PFSK-1 (cell line): ENCODE measurements around the gene ZNF746.

ENCODE experiments used
- FOXP2 ChIP-seq: optimal IDR thresholded peaks from 2 replicates; pipeline ENCODE3; 2011; ENCODE audit warnings: borderline replicate concordance, control low read depth, inconsistent platforms; ENCODE audit not compliant: insufficient read depth; ENCODE audit errors: extremely low read length, extremely low read depth
- POLR2AphosphoS5 ChIP-seq: IDR thresholded peaks from 2 replicates; pipeline ENCODE4 v1.6.1; 2012; ENCODE audit warnings: low read depth, mild to moderate bottlenecking, control low read depth, low read length, moderate library complexity
- REST ChIP-seq, 2 experiments: IDR thresholded peaks; 2 replicates each; pipeline versions ENCODE4 v1.6.1 to v1.8.0; 2011 to 2012; ENCODE audit warnings: low read depth in 2 of 2, low read length in 2 of 2, control low read depth in 1 of 2, inconsistent platforms in 1 of 2, mild to moderate bottlenecking in 1 of 2, moderate library complexity in 1 of 2; ENCODE audit not compliant: insufficient read depth in 1 of 2
- SIN3A ChIP-seq: IDR thresholded peaks from 2 replicates; pipeline ENCODE4 v1.6.1; 2012; ENCODE audit warnings: mild to moderate bottlenecking, low read length, moderate library complexity, borderline replicate concordance; ENCODE audit not compliant: insufficient read depth
- TAF1 ChIP-seq: IDR thresholded peaks from 2 replicates; pipeline ENCODE4 v1.6.1; 2012; ENCODE audit warnings: low read length, control low read depth, borderline replicate concordance; ENCODE audit not compliant: insufficient read depth

ZNF746 gene

GRCh38 chr7:149431486-149432120 is 66.0 kb downstream of the ZNF746 start:
- TF ChIP-seq SIN3A (no peak), TAF1 (no peak), REST (IDR thresholded peaks at IDR 0.05; ENCODE audit: insufficient read depth in 1 of 2, low read depth in 2 of 2, low read length in 2 of 2) (no peak), FOXP2 (no peak), POLR2AphosphoS5 (no peak)

GRCh38 chr7:149430192-149430591 is 67.4 kb downstream of the ZNF746 start:
- TF ChIP-seq FOXP2: no peak
- TF ChIP-seq TAF1: no peak
- no peak for TF ChIP-seq POLR2AphosphoS5
- no peak for TF ChIP-seq REST (IDR thresholded peaks at IDR 0.05; ENCODE audit: insufficient read depth in 1 of 2, low read depth in 2 of 2, low read length in 2 of 2)
- no peak for TF ChIP-seq SIN3A

- TF ChIP-seq POLR2AphosphoS5 (no peak), SIN3A (no peak), TAF1 (no peak), FOXP2 (no peak), REST (IDR thresholded peaks at IDR 0.05; ENCODE audit: insufficient read depth in 1 of 2, low read depth in 2 of 2, low read length in 2 of 2) (no peak)
These were observed 69.7 kb downstream of the ZNF746 start for GRCh38 chr7:149427893-149428292.

- TF ChIP-seq REST (IDR thresholded peaks at IDR 0.05; ENCODE audit: insufficient read depth in 1 of 2, low read depth in 2 of 2, low read length in 2 of 2) (no peak), TAF1 (no peak), POLR2AphosphoS5 (no peak), FOXP2 (no peak), SIN3A (no peak)
These were observed 70.4 kb downstream of the ZNF746 start for GRCh38 chr7:149427096-149427680.
